ENCODE measurements around the gene ANKRD28.

- TF ChIP-seq CTCF (conservative IDR thresholded peaks at IDR 0.05; ENCODE audit: low read length) (no peak), EZH2phosphoT487 (IDR thresholded peaks at IDR 0.05; ENCODE audit: borderline replicate concordance) (no peak)
Measured at GRCh38 chr3:15809313-15809712, 11.5 kb upstream of the ANKRD28 start.
